Measurements from ENCODE around the gene SPATA31E1. TPM values are rescaled to one million over a fixed set of nuclear protein-coding genes. Genes with fewer than 3 reads are reported as not detected.

SPATA31E1 gene
- total RNA-seq, 6 experiments from 2014 or later = not detected

Other genes starting within 250 kb of the SPATA31E1 start
- gene CTSL, start 156.8 kb upstream of the SPATA31E1 start, total RNA-seq (2021; fragmentation: NEBNext Ultra II Directional; extraction: Animal tissue kit (Norgen Biotek cat#: 25700)) = 100 to 1,000 TPM; 189 to 232 (median 210) TPM
- gene SPATA31C1, start 35.1 kb downstream of the SPATA31E1 start, total RNA-seq (2021; fragmentation: NEBNext Ultra II Directional; extraction: Animal tissue kit (Norgen Biotek cat#: 25700)) = not detected
- 1 to 10 TPM; 3.4 to 4.3 (median 3.8) TPM for gene CDK20, start 91.7 kb downstream of the SPATA31E1 start, total RNA-seq (2021; fragmentation: NEBNext Ultra II Directional; extraction: Animal tissue kit (Norgen Biotek cat#: 25700))

Measured in HFFc6 (cell line).